Right lung (tissue), 5 donors: Measurements from ENCODE around the gene GLRA1. TPM values are rescaled to one million over a fixed set of nuclear protein-coding genes. Genes with fewer than 3 reads are reported as not detected.
"Not testable (repeated sequence)": the region's sequence is repeated elsewhere in the genome, so short reads cannot be mapped to it uniquely, and the experiment has no call there.

Experiments
- DNase-seq, 2 donors: peaks; one replicate each; pipeline ENCODE4 v3.0.0-alpha.2; 2013
- polyA plus RNA-seq, 5 donors: library from polyadenylated mRNA; unstranded; fragments of 120-200 nt; gene quantifications; one replicate each; pipeline versions ENCODE4 v1.2.1 to v1.2.3, GENCODE V29; 2013; ENCODE audit warnings: inconsistent platforms in 1 of 5, low replicate concordance in 1 of 5; ENCODE audit not compliant: insufficient read length in 5 of 5, insufficient read depth in 1 of 5

GLRA1 gene
- polyA plus RNA-seq, 5 donors, result 0.09 to 0.13 TPM; not detected in 3

- no peak for DNase-seq
Measured at GRCh38 chr5:151819830-151820229, 104.8 kb downstream of the GLRA1 start.

DNA sequence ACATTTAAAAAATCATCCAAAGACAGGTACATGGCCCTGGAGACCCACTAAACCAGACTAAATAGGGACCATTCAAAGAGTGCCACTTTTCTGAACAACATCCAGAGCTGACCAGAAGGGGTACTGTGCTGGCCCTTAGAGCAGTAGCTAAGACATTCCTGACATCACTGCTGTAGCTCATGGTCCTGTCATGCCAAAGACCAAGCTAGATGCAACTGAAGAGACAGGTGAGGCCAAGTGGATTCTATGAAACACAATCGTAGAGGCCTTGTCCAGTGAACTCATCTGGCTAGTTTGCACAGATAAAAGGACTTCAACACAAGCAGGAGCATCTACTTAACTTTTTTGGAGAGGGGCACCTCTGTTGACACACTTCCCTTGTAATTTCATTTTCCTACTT is 109.6 kb downstream of the GLRA1 start:
- DNase-seq, result no peak

DNA sequence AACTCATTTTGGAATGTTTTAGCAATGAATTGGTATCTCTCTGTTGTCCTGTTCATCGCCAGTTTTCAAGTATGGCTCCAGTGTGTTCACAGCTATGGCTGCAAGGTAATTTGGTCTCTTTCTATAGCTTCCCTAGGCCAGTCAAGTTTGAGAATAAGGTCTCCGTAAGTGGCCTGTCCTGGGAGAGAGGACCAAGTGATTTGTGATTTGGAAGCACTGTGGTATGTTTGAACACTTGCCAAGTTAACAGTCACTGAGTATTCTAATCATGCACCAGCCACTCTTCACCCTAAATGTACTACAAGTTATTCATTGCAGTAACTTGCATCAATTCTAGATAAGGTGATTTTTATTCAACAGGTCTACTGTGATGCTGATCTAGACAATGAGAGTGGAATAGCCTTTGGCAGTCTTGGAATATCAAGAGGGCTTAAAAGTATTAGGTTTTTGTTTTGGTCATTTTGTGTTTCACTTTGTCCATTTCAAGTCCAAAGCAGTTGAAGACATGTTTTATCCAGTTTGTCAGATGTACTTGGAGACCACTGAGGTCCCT is 111.8 kb downstream of the GLRA1 start:
- no peak for DNase-seq

DNA sequence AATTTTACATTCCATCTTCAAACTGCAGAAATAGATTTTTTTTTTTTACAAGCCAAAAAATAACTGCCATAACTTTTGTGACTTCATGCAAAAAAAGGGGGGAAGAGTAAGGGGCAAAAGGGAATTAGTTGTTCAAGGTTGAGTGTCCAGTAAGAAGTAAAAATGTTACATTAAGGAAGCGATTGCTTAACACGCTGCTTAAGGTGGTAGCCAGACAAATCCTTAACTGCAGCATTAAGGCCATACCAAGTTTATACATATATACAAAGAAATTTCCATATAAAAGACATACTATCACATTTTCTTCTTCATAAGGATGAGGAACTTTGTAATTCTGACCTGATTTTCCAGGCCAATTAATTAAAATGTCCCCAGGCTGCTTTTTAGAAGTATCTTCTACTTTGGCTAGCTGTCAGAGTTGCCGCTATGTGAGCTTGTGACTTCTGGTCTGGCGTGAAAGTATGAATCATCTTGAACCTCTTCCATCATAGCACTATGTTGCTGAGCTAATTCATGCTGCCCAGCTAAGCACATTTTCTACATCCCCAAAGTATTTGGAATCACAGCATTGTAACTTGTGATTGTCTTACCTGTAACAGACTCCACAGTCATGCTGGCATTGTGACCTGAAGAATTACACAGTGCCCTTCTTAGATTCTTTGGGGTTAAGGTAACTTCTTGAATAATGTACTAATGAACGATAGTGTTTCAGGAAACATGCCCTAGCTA is 112.9 kb downstream of the GLRA1 start:
- no peak for DNase-seq

GRCh38 chr5:151810897-151811296 is 113.8 kb downstream of the GLRA1 start:
- no peak for DNase-seq

GRCh38 chr5:151810449-151810848 is 114.2 kb downstream of the GLRA1 start:
- no peak for DNase-seq

- DNase-seq, result no peak
Measured at GRCh38 chr5:151808451-151809169, 116.0 kb downstream of the GLRA1 start.

DNA sequence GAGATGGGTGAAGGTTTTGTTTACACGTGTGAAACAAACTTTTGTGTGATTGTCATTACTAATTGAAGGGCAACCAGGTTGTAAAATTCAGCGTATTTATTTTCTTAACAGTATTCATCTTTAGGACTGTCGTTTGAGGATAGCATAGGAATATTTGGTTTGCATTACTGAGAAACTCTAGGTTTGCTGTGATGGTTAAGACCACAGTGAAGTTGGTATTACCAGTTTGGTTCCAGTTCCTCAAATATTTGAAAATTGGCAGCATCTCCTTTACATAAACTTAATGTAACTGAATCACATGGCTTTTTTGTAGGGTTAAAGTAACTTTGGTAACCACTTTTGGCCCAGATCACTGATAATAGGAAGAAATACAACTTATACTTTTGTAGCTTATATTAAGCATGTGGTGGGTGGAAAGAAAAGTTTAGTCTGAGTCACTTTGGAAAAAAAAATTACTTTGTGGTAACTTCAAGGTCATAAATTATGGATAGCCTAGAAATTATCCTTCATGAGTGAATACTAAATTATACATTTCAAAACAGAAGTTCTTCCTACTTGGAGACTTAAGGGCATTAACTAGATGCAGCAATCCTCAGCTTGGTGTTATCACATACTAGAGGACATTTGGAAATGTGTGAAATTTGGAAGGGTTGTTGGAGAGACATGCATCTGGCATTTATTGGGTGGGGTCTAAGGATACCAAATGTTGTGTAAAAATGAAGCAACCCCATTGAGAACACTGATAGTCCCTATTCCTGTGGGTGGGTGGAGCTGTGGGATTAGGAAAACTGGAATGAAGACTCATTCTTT is 119.0 kb downstream of the GLRA1 start:
- DNase-seq, result peak; percentile 54 to 58

- no peak for DNase-seq
Measured at GRCh38 chr5:151800532-151800931, 124.1 kb downstream of the GLRA1 start.

DNA sequence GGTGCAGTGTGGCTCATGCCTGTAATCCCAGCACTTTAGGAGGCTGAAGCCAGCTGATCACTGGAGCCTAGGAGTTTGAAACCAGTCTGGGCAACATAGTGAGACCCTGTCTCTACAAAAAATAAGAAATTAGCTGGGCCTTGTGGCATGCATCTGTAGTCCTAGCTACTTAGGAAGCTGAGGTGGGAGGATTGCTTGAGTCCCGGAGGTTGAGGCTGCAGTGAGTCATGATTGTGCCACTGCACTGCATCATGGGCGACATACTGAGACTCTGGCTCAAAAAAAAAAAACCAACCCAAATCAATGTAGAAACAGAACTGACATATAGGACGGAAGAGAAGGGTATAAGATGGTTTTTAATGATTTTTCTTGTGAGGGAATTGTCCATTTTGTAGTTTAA is 125.2 kb downstream of the GLRA1 start:
- no peak for DNase-seq

DNA sequence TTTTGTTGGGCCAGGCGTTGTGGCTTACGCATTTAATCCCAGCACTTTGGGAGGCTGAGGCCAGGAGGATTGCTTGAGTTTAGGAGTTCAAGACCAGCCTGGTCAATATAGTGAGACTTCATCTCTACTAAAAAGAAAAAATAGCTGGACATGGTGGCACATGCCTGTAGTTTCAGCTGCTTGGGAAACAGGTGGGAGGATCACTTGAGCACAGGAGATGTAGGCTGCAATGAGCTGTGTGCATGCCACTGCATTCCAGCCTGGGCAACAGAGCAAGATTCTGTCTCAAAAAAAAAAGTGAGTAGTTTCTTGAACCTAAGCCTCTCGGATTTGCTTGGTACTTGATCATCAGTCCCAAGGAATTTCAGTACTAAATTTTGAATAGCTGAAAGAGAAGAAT is 126.0 kb downstream of the GLRA1 start:
- no peak for DNase-seq

GRCh38 chr5:151795426-151795825 is 129.2 kb downstream of the GLRA1 start:
- DNase-seq, result no peak

DNA sequence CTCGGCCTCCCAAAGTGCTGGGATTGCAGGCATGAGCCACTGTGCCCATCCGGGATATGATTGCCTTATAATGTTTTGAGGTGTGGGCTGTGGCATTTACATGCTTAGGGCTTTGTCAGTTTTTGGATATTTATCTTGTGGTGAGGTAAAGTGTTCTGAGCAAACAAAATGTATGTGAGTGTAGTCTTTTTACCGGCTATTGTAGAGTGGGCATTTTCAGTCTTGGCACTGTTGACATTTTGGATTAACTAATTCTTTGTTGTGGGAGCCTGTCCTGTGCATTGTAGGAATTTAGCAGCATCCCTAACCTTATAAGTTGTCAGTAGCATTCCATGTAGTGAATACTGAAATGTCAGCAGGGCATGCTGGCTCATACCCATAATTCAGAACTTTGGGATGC is 131.3 kb downstream of the GLRA1 start:
- DNase-seq, result no peak

DNA sequence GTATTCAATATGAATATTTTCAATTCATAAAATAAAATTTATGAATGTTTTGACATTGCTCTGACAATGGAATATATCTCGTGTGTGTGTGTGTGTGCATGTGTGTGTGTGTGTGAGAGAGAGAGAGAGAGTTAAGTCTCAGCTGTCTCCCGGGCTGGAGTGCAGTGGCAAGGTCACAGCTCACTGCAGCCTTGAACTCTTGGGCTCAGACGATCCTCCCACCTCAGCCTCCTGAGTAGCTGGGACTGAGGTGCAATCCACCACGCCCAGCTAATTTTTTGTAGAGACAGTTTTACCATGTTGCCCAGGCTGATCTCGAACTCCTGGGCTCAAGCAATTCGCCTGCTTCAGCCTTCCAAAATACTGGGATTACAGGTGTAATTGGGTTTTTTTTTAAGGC is 136.8 kb downstream of the GLRA1 start:
- no peak for DNase-seq

DNA sequence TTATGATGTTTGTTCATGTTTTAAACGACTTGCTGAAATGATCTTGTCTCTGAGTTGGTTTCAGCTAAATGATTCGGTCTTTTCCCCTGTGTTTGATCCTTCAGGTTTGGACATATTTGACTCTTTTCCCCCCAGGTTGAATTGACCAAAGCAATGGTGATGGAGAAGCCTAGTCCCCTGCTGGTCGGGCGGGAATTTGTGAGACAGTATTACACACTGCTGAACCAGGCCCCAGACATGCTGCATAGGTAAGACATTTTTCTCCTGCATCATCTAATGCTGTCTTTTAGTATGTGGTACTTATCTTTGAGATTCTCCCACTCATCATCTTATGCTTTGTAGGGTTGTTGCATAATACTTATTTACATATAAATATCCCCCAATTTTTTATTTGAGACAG is 138.2 kb downstream of the GLRA1 start:
- no peak for DNase-seq

GRCh38 chr5:151784141-151784540 is 140.5 kb downstream of the GLRA1 start:
- DNase-seq, result no peak

DNA sequence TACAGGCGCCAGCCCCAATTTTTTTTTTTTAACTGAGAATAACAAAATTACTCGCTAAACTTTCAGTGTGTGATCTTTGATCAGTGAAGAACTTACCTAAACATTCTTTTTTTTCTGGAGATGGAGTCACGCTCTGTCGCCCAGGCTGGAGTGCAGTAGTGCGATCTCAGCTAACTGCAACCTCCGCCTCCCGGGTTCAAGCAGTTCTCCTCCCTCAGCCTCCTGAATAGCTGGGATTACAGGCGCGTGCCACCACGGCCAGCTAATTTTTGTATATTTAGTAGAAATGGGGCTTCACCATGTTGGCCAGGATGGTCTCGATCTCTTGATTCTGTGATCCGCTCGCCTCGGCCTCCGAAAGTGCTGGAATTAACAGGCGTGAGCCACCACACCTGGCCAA is 141.0 kb downstream of the GLRA1 start:
- DNase-seq, result not testable (repeated sequence)

DNA sequence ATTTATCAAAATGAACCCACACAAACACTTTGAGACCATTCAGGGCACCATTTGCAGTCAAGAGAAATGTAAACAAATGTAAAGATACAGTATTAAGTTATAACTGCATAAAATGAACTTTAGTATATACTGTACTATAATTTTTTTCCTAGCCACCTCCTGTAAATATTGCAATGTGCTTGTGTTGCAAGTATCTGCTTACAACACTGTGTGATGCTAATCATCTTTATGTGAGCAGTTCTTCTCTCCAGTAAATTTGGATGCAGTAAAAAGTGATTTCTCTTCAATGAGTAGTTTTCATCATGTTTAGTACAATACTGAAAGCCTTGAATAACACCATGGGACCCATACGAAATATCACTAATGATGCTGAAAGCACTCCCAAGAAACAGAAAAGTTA is 143.4 kb downstream of the GLRA1 start:
- DNase-seq, result no peak

DNA sequence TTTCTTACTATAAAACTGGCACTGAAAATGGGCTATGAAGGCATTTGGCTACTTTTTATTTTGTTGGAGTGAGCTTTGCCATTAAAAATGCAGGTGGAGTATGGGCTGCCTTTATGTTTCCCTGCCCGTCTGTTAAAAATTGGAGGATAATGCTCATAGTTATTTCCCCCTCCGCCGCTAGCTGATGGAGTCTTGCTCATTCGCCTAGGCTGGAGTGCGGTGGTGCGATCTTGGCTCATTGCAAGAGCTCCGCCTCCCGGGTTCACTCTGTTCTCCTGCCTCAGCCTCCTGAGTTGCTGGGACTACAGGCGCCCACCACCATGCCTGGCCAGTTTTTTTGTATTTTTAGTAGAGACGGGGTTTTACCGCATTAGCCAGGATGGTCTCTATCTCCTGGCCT is 144.3 kb downstream of the GLRA1 start:
- no peak for DNase-seq

- DNase-seq, result no peak
Measured at GRCh38 chr5:151779531-151780125, 145.0 kb downstream of the GLRA1 start.

DNA sequence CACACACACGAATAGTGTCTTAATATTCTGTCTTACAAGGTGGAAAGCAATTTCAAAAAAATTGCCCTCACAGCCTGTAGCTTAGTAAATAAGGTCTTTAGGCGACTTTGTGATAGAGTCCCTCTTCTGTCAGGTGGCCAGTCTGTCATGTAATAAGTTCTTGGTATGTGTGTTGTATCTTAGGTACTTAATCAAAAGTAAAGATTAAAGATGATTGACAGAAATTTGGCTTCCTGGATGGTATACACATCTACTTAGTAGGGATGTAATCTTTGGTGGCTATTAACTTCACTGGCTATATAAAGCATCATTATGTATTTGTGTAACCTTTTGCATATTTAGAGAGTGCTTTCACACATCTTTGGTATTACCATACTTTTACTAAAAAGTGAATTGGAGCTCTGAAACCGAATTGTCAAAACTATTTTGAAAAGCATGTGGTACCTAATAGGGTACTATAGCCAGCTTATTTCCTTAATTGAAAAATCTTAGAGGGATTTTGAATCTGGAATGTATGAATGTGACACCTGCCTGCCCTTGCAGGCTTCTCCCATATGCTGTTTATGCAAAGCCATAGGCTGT is 149.5 kb downstream of the GLRA1 start:
- no peak for DNase-seq

DNA sequence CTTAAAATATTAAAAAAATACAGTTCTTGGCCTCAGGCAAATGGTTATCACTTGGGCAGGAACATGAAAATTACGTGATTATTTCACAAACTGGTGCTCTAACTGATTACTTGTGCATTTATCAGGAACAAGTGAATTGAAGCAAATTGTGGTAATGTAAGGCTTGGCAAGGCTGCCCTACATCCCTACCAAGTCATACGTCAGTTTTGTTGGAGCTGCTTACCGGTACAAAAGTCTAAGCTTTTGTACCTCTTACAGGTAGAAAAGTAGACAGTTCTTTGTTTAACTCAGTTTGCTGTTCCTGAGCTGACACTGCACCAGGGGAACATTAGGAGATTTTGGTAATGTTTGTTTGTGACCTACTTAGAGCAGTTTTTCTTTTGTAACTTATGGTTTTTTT is 150.7 kb downstream of the GLRA1 start:
- no peak for DNase-seq
